K562 (cell line): Measurements from ENCODE around the gene SMIM35. TPM values are rescaled to one million over a fixed set of nuclear protein-coding genes. Genes with fewer than 3 reads are reported as not detected.

ENCODE experiments used
- BRF1 ChIP-seq: IDR thresholded peaks from 3 replicates; pipeline ENCODE4 v1.6.1; 2011; ENCODE audit warnings: borderline replicate concordance, mild to moderate bottlenecking; ENCODE audit not compliant: insufficient read length; ENCODE audit errors: extremely low read depth
- HMBOX1 ChIP-seq: sonication (generic); IDR thresholded peaks from 2 replicates; pipeline ENCODE4 v1.6.1; 2016
- MAFG ChIP-seq: fragments of 450-650 bp; conservative IDR thresholded peaks from 2 replicates; pipeline ENCODE4 v1.6.1; 2016; ENCODE audit warnings: missing genetic modification characterization, missing compliant biosample characterization
- NFE2 ChIP-seq: IDR thresholded peaks from 2 replicates; pipeline ENCODE4 v1.6.1; 2014; ENCODE audit warnings: antibody characterized with exemption, low read depth
- PYGO2 ChIP-seq: fragments of 450-650 bp; IDR thresholded peaks from 2 replicates; pipeline ENCODE4 v1.6.1; 2016; ENCODE audit warnings: mild to moderate bottlenecking, missing genetic modification characterization, moderate library complexity, missing compliant biosample characterization
- TBL1XR1 ChIP-seq, 2 experiments: IDR thresholded peaks; 2 replicates each; pipeline ENCODE4 v1.6.1; 2012; ENCODE audit warnings: improper control_type of control experiment in 2 of 2, low read length in 2 of 2, mild to moderate bottlenecking in 1 of 2
- TCF3 ChIP-seq: sonication (generic); formaldehyde crosslinking; IDR thresholded peaks from 2 replicates; pipeline ENCODE4 v1.4.0; 2020; ENCODE audit warnings: mild to moderate bottlenecking, missing genetic modification reagents
- ZBTB33 ChIP-seq: sonication (generic); formaldehyde crosslinking; IDR thresholded peaks from 2 replicates; pipeline ENCODE4 v1.8.1; 2023; ENCODE audit warnings: mild to moderate bottlenecking, missing genetic modification reagents
- ZBTB9 ChIP-seq: fragments of 450-650 bp; formaldehyde crosslinking; IDR thresholded peaks from 2 replicates; pipeline ENCODE4 v1.4.0; 2020; ENCODE audit warnings: mild to moderate bottlenecking, moderate library complexity
- ZNF318 ChIP-seq, 2 experiments: fragments of 450-650 bp; IDR thresholded peaks; 2 replicates each; pipeline ENCODE4 v1.6.1; 2016; ENCODE audit warnings: mild to moderate bottlenecking in 2 of 2, borderline replicate concordance in 1 of 2, low read depth in 1 of 2, moderate library complexity in 1 of 2
- ZNF398 ChIP-seq: fragments of 250-450 bp; sonication (Bioruptor Pico); IDR thresholded peaks from 2 replicates; pipeline ENCODE4 v1.8.0; 2021; ENCODE audit warnings: moderate library complexity, mild to moderate bottlenecking, inconsistent platforms
- ZNF584 ChIP-seq: fragments of 200-800 bp; sonication (Bioruptor generic); IDR thresholded peaks from 2 replicates; pipeline ENCODE4 v1.6.1; 2016; ENCODE audit warnings: low read depth, mild to moderate bottlenecking, missing genetic modification characterization, missing compliant biosample characterization
- polyA plus RNA-seq, 8 experiments: library from polyadenylated mRNA; depleted of rRNA in 4 of 8; stranded (reverse) in 5 of 8; unstranded in 3 of 8; fragments of >200 nt; fragmentation: Nextera tagmentation in 2 of 8; fragmentation: Illumina TruSeq in 1 of 8; extraction: Ambion mirVana in 2 of 8; extraction: Trizol in 1 of 8; gene quantifications; 2 replicates each; pipeline versions ENCODE4 v1.2.1 to v1.2.3, GENCODE V29; 2011 to 2014; ENCODE audit warnings: inconsistent platforms in 1 of 8, missing spikeins in 1 of 8
- total RNA-seq, 7 experiments: library from RNA; depleted of rRNA in 6 of 7; stranded (reverse); fragments of >200 nt in 6 of 7; fragmentation: Illumina TruSeq in 2 of 7; extraction: Trizol in 2 of 7; gene quantifications; 2 replicates each; pipeline versions ENCODE4 v1.2.1 to v1.2.3, GENCODE V29; 2011 to 2021; ENCODE audit warnings: low replicate concordance in 1 of 7

The SMIM35 gene
- total and polyA plus RNA-seq, 9 of the 15 experiments (the other 6 are each of a cell fraction or from before 2014, with no cell fraction given), result 0.03 TPM; not detected in 7

- peak; percentile 17; the same call in 1 of the 2 replicates for TF ChIP-seq ZNF398
- TF ChIP-seq TCF3 (CRISPR knock-in tag), result peak; percentile 50
- TF ChIP-seq PYGO2 (tag), result peak; percentile 88
- peak; percentile 26 to 73; a peak in 1 of 4 replicates for TF ChIP-seq TBL1XR1 (IDR thresholded peaks at IDR 0.05; ENCODE audit: low read length in 2 of 2)
- peak; percentile 96 for TF ChIP-seq ZBTB9 (CRISPR knock-in tag)
- peak; percentile 89 for TF ChIP-seq ZNF584 (CRISPR knock-in tag)
- TF ChIP-seq BRF1, result no peak
- peak; percentile 53 for TF ChIP-seq MAFG
- TF ChIP-seq HMBOX1, result peak; percentile 96
- peak; percentile 82 for TF ChIP-seq NFE2
- TF ChIP-seq ZBTB33 (CRISPR knock-in tag), result no peak
- TF ChIP-seq ZNF318 (IDR thresholded peaks at IDR 0.05; ENCODE audit: borderline replicate concordance in 1 of 2, low read depth in 1 of 2), result peak in 1 of 2 experiments; percentile 49; a peak in 1 of 4 replicates
Measured at GRCh38 chr11:118002010-118002540, 84.7 kb downstream of the SMIM35 start (continued).
